Calu3 (cell line): ENCODE data around the gene CTNNA2. TPM values are rescaled to one million over a fixed set of nuclear protein-coding genes. Genes with fewer than 3 reads are reported as not detected.

ENCODE experiments used
- BruUV-seq: library from RNA; stranded (reverse); fragments of 400-500 nt; replicated peaks from 2 replicates; lab custom pipeline; 2021; lab: Mats Ljungman, UMichigan
- CTCF ChIA-PET: fragments of 300-600 bp; sonication (Branson Sonifier 250); formaldehyde crosslinking; loops from one replicate; lab custom pipeline; 2022; ENCODE audit warnings: antibody characterized with exemption; lab: Charles Lee
- DNase-seq: peaks from one replicate; pipeline ENCODE4 v3.0.0; 2022
- H3K27ac Mint-ChIP-seq: one replicate; pipeline ENCODE4 v1.8.0; 2022; ENCODE audit warnings: mixed read lengths; ENCODE audit not compliant: unreplicated experiment
- H3K27me3 Mint-ChIP-seq: one replicate; pipeline ENCODE4 v1.8.0; 2022; ENCODE audit warnings: mixed read lengths; ENCODE audit not compliant: unreplicated experiment
- H3K36me3 Mint-ChIP-seq: one replicate; pipeline ENCODE4 v1.8.0; 2022; ENCODE audit warnings: mild to moderate bottlenecking, moderate library complexity, mixed read lengths; ENCODE audit not compliant: insufficient read depth, unreplicated experiment
- H3K4me1 Mint-ChIP-seq: one replicate; pipeline ENCODE4 v1.8.0; 2022; ENCODE audit warnings: mild to moderate bottlenecking, low read depth, mixed read lengths; ENCODE audit not compliant: unreplicated experiment
- H3K4me3 Mint-ChIP-seq: one replicate; pipeline ENCODE4 v1.8.0; 2022; ENCODE audit warnings: mild to moderate bottlenecking, low read depth, moderate library complexity, mixed read lengths; ENCODE audit not compliant: unreplicated experiment
- H3K9me3 Mint-ChIP-seq: one replicate; pipeline ENCODE4 v1.8.0; 2022; ENCODE audit warnings: low read depth, mixed read lengths; ENCODE audit not compliant: unreplicated experiment
- intact Hi-C: fragments of 100-400 bp; cut with micrococcal nuclease; formaldehyde crosslinking; loops from one replicate; pipeline ENCODE4 v1.10.0; 2022; ENCODE audit not compliant: unreplicated experiment
- total RNA-seq: library from RNA; stranded (reverse); gene quantifications from 2 replicates; pipeline ENCODE4 v1.2.3, GENCODE V29; 2022
- TF ChIP-seq, protein P1 (sequence below): fragments of 200-600 bp; IDR thresholded peaks from one replicate; pipeline ENCODE4 v1.8.0; 2022; ENCODE audit warnings: antibody characterized with exemption; ENCODE audit not compliant: unreplicated experiment

CTNNA2 gene
- total RNA-seq, 1 experiment from 2014 or later, result not detected

DNA sequence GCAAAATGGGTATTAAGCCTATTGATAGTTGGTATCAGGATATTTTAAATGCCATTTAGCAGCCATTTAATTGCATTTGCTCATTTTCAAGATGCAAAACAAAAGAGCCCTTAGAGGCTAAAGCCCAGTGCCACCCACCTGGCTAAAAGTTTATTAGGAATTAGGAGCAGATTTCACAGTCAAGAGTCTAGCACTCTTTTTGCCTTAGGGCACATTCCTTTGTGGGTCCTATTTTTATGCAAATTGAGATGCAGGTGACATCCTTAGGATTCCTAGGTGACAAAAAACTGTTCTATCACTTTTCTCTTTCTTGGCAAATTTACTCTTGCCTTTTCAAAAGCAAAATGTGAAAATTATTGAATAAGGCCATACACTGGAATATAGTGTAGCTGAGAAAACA lies 42.0 kb downstream of the CTNNA2 start:
- no peak for DNase-seq
- Mint-ChIP-seq H3K27me3 (no peaks in the 10 kb centered on the region), H3K4me3 (no peak overlapping the region), H3K9me3 (peaks cover 18% of the 10 kb centered on the region), H3K4me1 (no peaks in the 10 kb centered on the region), H3K27ac (no peak overlapping the region), H3K36me3 (no peaks in the 10 kb centered on the region)
- intact Hi-C loops, result no loop called here
- CTCF ChIA-PET, result no interaction called here
- no TSS peak for BruUV-seq
- TF ChIP-seq, protein P1, sequence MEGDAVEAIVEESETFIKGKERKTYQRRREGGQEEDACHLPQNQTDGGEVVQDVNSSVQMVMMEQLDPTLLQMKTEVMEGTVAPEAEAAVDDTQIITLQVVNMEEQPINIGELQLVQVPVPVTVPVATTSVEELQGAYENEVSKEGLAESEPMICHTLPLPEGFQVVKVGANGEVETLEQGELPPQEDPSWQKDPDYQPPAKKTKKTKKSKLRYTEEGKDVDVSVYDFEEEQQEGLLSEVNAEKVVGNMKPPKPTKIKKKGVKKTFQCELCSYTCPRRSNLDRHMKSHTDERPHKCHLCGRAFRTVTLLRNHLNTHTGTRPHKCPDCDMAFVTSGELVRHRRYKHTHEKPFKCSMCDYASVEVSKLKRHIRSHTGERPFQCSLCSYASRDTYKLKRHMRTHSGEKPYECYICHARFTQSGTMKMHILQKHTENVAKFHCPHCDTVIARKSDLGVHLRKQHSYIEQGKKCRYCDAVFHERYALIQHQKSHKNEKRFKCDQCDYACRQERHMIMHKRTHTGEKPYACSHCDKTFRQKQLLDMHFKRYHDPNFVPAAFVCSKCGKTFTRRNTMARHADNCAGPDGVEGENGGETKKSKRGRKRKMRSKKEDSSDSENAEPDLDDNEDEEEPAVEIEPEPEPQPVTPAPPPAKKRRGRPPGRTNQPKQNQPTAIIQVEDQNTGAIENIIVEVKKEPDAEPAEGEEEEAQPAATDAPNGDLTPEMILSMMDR, result no peak

DNA sequence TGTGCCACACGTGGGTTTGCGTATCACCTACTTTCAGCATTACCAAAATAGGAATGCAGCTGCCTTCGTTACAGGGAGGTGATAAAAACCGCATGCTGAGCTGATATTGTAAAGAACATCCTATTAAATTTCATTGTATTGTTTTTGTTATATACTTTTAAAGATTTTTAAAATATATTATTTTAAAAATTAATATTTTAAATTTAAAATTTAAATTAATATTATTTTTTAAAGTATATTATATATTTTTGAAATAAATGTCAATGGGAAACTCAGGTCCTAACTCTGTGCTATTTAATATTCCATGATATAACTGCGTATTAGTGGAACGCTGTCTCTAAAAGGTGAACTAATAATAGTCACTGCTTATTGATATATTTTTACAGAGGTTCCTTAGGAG lies 51.2 kb downstream of the CTNNA2 start:
- Mint-ChIP-seq H3K4me1 (no peaks in the 10 kb centered on the region), H3K9me3 (peaks cover 18% of the 10 kb centered on the region), H3K36me3 (no peaks in the 10 kb centered on the region), H3K27me3 (no peaks in the 10 kb centered on the region), H3K4me3 (no peak overlapping the region), H3K27ac (no peak overlapping the region)
- no TSS peak for BruUV-seq
- intact Hi-C loops, result no loop called here
- TF ChIP-seq, protein P1, result no peak
- DNase-seq, result no peak
- CTCF ChIA-PET, result no interaction called here

DNA sequence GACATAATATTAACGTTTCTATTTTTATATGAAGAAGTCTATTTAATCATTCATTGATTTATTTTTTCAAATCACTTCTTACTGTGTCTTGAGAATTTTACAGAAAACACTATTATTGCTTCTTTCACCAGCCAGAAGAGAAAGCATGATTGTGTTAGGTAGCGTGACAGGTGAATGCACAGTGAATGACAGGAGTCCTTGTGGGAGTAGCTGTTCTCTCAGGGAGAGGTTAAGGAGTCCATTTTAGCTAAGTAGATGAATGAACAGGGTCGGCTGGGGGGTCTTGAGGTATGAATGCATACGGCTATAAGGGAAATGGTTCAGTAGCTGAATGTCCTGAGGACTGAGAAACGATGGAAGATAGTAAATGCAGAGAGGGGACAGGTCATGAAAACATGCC lies 56.2 kb downstream of the CTNNA2 start:
- Mint-ChIP-seq H3K27ac (no peak overlapping the region), H3K9me3 (peaks cover 18% of the 10 kb centered on the region), H3K27me3 (no peaks in the 10 kb centered on the region), H3K4me3 (no peak overlapping the region), H3K36me3 (no peaks in the 10 kb centered on the region), H3K4me1 (no peaks in the 10 kb centered on the region)
- CTCF ChIA-PET, result no interaction called here
- TF ChIP-seq, protein P1, result no peak
- intact Hi-C loops, result no loop called here
- no peak for DNase-seq
- BruUV-seq, result no TSS peak

DNA sequence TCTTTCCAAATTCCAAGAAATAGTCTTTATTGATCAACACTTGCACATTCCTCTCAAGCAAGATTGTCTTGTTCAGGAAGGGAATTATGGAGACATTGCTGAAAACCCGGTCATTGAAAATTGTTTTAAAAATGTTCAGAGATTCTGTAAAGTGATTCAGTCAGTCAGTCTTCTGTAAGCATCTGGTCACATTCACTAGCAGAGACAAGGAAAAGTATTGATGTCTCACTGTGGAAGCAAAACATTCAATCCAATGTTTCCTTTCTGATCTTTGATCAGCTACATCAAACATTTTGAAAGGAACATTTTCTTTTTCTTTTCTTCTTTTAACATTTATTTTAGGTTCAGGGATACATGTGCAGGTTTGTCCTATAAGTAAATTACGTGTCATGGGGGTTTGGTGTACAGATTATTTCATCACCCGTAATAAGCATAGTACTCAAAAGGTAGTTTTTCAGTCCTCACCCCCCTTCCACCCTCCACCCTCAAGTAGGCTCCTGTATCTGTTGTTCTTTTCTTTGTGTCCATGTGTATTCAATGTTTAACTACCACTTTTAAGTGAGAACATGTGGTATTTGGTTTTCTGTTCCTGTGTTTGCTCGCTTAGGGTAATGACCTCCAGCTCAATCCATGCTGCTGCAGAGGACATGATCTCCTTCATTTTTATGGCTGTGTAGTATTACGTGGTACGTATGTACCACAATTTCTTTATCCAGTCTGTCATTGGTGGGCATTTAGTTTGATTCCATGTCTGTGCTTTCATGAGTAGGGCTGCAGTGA lies 61.2 kb downstream of the CTNNA2 start:
- no TSS peak for BruUV-seq
- H3K4me3 Mint-ChIP-seq, result no peak overlapping the region
- H3K27ac Mint-ChIP-seq, result no peak overlapping the region
- H3K36me3 Mint-ChIP-seq, result no peaks in the 10 kb centered on the region
- H3K4me1 Mint-ChIP-seq, result no peaks in the 10 kb centered on the region
- TF ChIP-seq, protein P1, result no peak
- intact Hi-C loops, result no loop called here
- no peaks in the 10 kb centered on the region for H3K27me3 Mint-ChIP-seq
- DNase-seq, result no peak
- H3K9me3 Mint-ChIP-seq, result peaks cover 12% of the 10 kb centered on the region
- CTCF ChIA-PET, result no interaction called here
